Natural killer cell (primary cell): ENCODE measurements around the gene TNS3. TPM values are rescaled to one million over a fixed set of nuclear protein-coding genes. Genes with fewer than 3 reads are reported as not detected.

Experiments
- ATAC-seq, 3 donors: fragments of 150-1000 bp in 2 of 3; fragments of 200-7000 bp in 1 of 3; cut with Tn5 transposase; 1 replicate in 1 of 3; 2 replicates in 2 of 3; pipeline ENCODE4 v1.10.0; 2021; ENCODE audit warnings: mild to moderate bottlenecking in 2 of 3, moderate library complexity in 2 of 3
- DNase-seq, 2 donors: peaks; one replicate each; pipeline versions ENCODE4 v3.0.0 to v3.0.0-alpha.2; 2013 to 2021; ENCODE audit warnings: mixed read lengths in 1 of 2
- H3K27ac ChIP-seq: one replicate; pipeline ENCODE4 v1.5.1; 2013; ENCODE audit warnings: mild to moderate bottlenecking, low read length
- H3K27me3 ChIP-seq: one replicate; pipeline ENCODE4 v1.6.1; 2013; ENCODE audit warnings: low read length; ENCODE audit not compliant: control insufficient read depth, insufficient read depth
- H3K36me3 ChIP-seq: one replicate; pipeline ENCODE4 v1.6.1; 2013; ENCODE audit warnings: low read length; ENCODE audit not compliant: control insufficient read depth, insufficient read depth
- H3K4me1 ChIP-seq: one replicate; pipeline ENCODE4 v1.6.1; 2013; ENCODE audit warnings: low read length; ENCODE audit not compliant: control insufficient read depth, insufficient read depth
- H3K4me3 ChIP-seq: one replicate; pipeline ENCODE4 v1.5.1; 2013; ENCODE audit warnings: low read length
- H3K9me3 ChIP-seq: one replicate; pipeline ENCODE4 v1.6.1; 2013; ENCODE audit warnings: low read length; ENCODE audit not compliant: control insufficient read depth, insufficient read depth
- H3K27ac Mint-ChIP-seq, 2 donors: one replicate each; pipeline ENCODE4 v1.8.0; 2022; ENCODE audit warnings: mild to moderate bottlenecking in 2 of 2, mixed read lengths in 2 of 2, moderate library complexity in 1 of 2
- H3K27me3 Mint-ChIP-seq, 2 donors: one replicate each; pipeline ENCODE4 v1.8.0; 2022; ENCODE audit warnings: low read depth in 2 of 2, mixed read lengths in 2 of 2
- H3K36me3 Mint-ChIP-seq: one replicate; pipeline ENCODE4 v1.8.0; 2022; ENCODE audit warnings: mixed read lengths
- H3K4me1 Mint-ChIP-seq, 2 donors: one replicate each; pipeline ENCODE4 v1.8.0; 2022; ENCODE audit warnings: mixed read lengths in 2 of 2
- H3K4me3 Mint-ChIP-seq: one replicate; pipeline ENCODE4 v1.8.0; 2022; ENCODE audit warnings: mild to moderate bottlenecking, moderate library complexity, mixed read lengths
- H3K9me3 Mint-ChIP-seq, 2 donors: one replicate each; pipeline ENCODE4 v1.8.0; 2022; ENCODE audit warnings: mixed read lengths in 2 of 2
- CTCF ChIP-seq: fragments of 200-600 bp; IDR thresholded peaks from one replicate; pipeline ENCODE4 v1.8.0; 2022; ENCODE audit warnings: antibody characterized with exemption
- WGBS: methylation state at CpG from one replicate; pipeline ENCODE4 v1.1.7; 2013; ENCODE audit warnings: missing lambda C conversion rate; ENCODE audit not compliant: insufficient coverage; 5-methylcytosine and 5-hydroxymethylcytosine counted together
- intact Hi-C: fragments of 100-400 bp; cut with micrococcal nuclease; formaldehyde crosslinking; loops from one replicate; pipeline ENCODE4 v1.14.2; 2022
- total RNA-seq, 4 donors: library from RNA; stranded (reverse); fragments of 120-200 nt in 1 of 4; gene quantifications; one replicate each; pipeline versions ENCODE4 v1.2.3 to v1.2.4, GENCODE V29; 2013 to 2022

Gene TNS3
- total RNA-seq, 3 donors from 2014 or later (not counting 1 experiment from before 2014, with no cell fraction given): 1.6 to 3.5 (median 2.9) TPM

- DNase-seq (no peak), ATAC-seq (no peak)
- no peaks in the 10 kb centered on the region for H3K4me1 Mint-ChIP-seq
- Histone ChIP-seq H3K4me3 (no peak overlapping the region), H3K9me3 (no peaks in the 10 kb centered on the region), H3K4me1 (no peaks in the 10 kb centered on the region), H3K36me3 (no peaks in the 10 kb centered on the region), H3K27me3 (no peaks in the 10 kb centered on the region), H3K27ac (no peak overlapping the region)
- H3K27ac Mint-ChIP-seq: no peak overlapping the region
- no peaks in the 10 kb centered on the region for H3K9me3 Mint-ChIP-seq
- no peak overlapping the region for H3K4me3 Mint-ChIP-seq
- intact Hi-C loops: no loop called here
- no peak for TF ChIP-seq CTCF
- 94% methylated on average over 10 of the region's 10 CpGs for WGBS
- H3K27me3 Mint-ChIP-seq: no peaks in the 10 kb centered on the region
- H3K36me3 Mint-ChIP-seq: no peaks in the 10 kb centered on the region
Observed at GRCh38 chr7:47517821-47518480, 64.0 kb downstream of the TNS3 start.

GRCh38 chr7:47516985-47517600 lies 64.8 kb downstream of the TNS3 start:
- H3K4me3 ChIP-seq: no peak overlapping the region
- Mint-ChIP-seq H3K27ac (no peak overlapping the region), H3K9me3 (no peaks in the 10 kb centered on the region), H3K27me3 (no peaks in the 10 kb centered on the region), H3K4me1 (no peaks in the 10 kb centered on the region), H3K4me3 (no peak overlapping the region), H3K36me3 (no peaks in the 10 kb centered on the region)
- H3K36me3 ChIP-seq: no peaks in the 10 kb centered on the region
- DNase-seq: no peak
- no peak for TF ChIP-seq CTCF
- no peaks in the 10 kb centered on the region for H3K9me3 ChIP-seq
- no peak for ATAC-seq
- WGBS: 26% methylated on average over 9 of the region's 10 CpGs
- no peak overlapping the region for H3K27ac ChIP-seq
- intact Hi-C loops: no loop called here
- no peaks in the 10 kb centered on the region for H3K27me3 ChIP-seq
- no peaks in the 10 kb centered on the region for H3K4me1 ChIP-seq

- Histone ChIP-seq H3K36me3 (no peaks in the 10 kb centered on the region), H3K9me3 (no peaks in the 10 kb centered on the region), H3K4me1 (no peaks in the 10 kb centered on the region), H3K4me3 (no peak overlapping the region), H3K27ac (no peak overlapping the region), H3K27me3 (no peaks in the 10 kb centered on the region)
- no peak for TF ChIP-seq CTCF
- Mint-ChIP-seq H3K9me3 (no peaks in the 10 kb centered on the region), H3K27me3 (no peaks in the 10 kb centered on the region), H3K27ac (no peak overlapping the region), H3K4me1 (no peaks in the 10 kb centered on the region), H3K36me3 (no peaks in the 10 kb centered on the region), H3K4me3 (no peak overlapping the region)
- DNase-seq (no peak), ATAC-seq (no peak)
- intact Hi-C loops: no loop called here
- 76% methylated on average over 6 of the region's 6 CpGs for WGBS
Observed at GRCh38 chr7:47516386-47516785, 65.5 kb downstream of the TNS3 start.
